ENCODE results near the gene SLC7A5.

DNA sequence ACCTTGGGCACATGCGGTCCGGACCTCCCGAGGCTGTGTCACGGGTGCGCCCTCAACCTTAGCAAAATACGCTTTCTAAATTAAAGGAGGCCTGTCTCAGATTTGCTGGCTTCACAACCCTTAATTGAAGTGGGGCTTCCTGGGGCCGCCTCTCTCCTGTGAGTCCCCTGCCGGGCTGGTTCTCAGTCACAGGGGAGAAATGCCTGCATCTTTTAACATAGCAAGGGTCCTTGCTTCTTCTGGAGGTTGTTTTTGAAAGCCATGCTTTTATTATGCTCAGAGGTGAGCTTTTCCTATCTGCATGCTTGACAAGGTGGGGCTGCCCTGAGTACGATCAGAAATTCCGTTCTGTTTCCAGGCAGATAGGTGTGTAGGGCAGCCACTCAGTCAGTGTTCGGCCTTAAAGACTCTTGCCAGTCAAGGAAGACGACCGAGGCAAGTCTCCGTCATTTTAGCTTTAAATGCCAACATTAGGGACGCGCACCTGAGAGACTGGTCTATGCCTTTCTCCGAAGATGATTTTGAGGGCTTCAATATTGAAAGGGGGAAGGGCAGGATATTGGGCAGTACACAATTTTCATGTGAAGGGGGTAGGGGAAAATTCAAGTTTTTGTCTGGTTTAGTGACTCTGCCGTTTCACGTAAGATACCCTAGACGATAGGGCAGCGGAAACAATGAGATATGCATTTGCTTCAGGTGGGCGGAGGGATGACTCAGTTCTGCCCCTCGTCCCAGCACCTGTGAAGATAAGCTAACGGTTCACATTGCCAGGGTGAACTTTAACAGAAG lies 5.5 kb upstream of the SLC7A5 start:
- TF ChIP-seq, protein P1, sequence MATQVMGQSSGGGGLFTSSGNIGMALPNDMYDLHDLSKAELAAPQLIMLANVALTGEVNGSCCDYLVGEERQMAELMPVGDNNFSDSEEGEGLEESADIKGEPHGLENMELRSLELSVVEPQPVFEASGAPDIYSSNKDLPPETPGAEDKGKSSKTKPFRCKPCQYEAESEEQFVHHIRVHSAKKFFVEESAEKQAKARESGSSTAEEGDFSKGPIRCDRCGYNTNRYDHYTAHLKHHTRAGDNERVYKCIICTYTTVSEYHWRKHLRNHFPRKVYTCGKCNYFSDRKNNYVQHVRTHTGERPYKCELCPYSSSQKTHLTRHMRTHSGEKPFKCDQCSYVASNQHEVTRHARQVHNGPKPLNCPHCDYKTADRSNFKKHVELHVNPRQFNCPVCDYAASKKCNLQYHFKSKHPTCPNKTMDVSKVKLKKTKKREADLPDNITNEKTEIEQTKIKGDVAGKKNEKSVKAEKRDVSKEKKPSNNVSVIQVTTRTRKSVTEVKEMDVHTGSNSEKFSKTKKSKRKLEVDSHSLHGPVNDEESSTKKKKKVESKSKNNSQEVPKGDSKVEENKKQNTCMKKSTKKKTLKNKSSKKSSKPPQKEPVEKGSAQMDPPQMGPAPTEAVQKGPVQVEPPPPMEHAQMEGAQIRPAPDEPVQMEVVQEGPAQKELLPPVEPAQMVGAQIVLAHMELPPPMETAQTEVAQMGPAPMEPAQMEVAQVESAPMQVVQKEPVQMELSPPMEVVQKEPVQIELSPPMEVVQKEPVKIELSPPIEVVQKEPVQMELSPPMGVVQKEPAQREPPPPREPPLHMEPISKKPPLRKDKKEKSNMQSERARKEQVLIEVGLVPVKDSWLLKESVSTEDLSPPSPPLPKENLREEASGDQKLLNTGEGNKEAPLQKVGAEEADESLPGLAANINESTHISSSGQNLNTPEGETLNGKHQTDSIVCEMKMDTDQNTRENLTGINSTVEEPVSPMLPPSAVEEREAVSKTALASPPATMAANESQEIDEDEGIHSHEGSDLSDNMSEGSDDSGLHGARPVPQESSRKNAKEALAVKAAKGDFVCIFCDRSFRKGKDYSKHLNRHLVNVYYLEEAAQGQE (IDR thresholded peaks at IDR 0.05; ENCODE audit: low read depth) = no peak
- TF ChIP-seq FOXM1 (IDR thresholded peaks at IDR 0.05; ENCODE audit: borderline replicate concordance, low read depth) (no peak), YY1 (IDR thresholded peaks at IDR 0.05; ENCODE audit: low read depth) (no peak), NFIC (IDR thresholded peaks at IDR 0.05) (no peak), RAD21 (IDR thresholded peaks at IDR 0.05; ENCODE audit: low read depth) (no peak), CEBPB (IDR thresholded peaks at IDR 0.05) (peak; percentile 54; the same call in 1 of the 2 replicates), EP300 (IDR thresholded peaks at IDR 0.05; ENCODE audit: borderline replicate concordance) (no peak)
